GM19240 (cell line): ENCODE data around the gene MYO6.

Source experiments
- DNase-seq: peaks from one replicate; pipeline ENCODE4 v3.0.0; 2011; ENCODE audit warnings: low spot score; ENCODE audit not compliant: insufficient read length

The MYO6 gene

GRCh38 chr6:75943381-75943780, 194.3 kb downstream of the MYO6 start:
- no peak for DNase-seq

GRCh38 chr6:75946146-75946831, 197.2 kb downstream of the MYO6 start:
- DNase-seq: no peak

- DNase-seq: no peak
Measured at GRCh38 chr6:75947935-75948334, 198.9 kb downstream of the MYO6 start.

GRCh38 chr6:75952128-75952527, 203.1 kb downstream of the MYO6 start:
- DNase-seq: no peak

- DNase-seq: no peak
Measured at GRCh38 chr6:75963569-75963968, 214.5 kb downstream of the MYO6 start.

- DNase-seq: no peak
Measured at GRCh38 chr6:75968143-75968542, 219.1 kb downstream of the MYO6 start.
